Stomach (tissue), 19 donors: Measurements from ENCODE around the gene FBXL17. TPM values are rescaled to one million over a fixed set of nuclear protein-coding genes. Genes with fewer than 3 reads are reported as not detected.

Experiments used
- DNase-seq, 2 donors: peaks; one replicate each; pipeline versions ENCODE4 v3.0.0 to v3.0.0-alpha.2; 2013 to 2019
- H3K27ac ChIP-seq, 5 donors: fragments of 200-600 bp in 4 of 5; sonication (generic) in 4 of 5; one replicate each; pipeline ENCODE4 v1.5.1; 2013 to 2019; ENCODE audit warnings: mild to moderate bottlenecking in 1 of 5, moderate library complexity in 1 of 5
- H3K27me3 ChIP-seq, 3 donors: fragments of 200-600 bp; sonication (generic); one replicate each; pipeline ENCODE4 v1.5.1; 2017 to 2019; ENCODE audit warnings: mixed run types in 1 of 3
- H3K36me3 ChIP-seq, 4 donors: fragments of 200-600 bp; sonication (generic); 1 replicate in 3 of 4; 2 replicates in 1 of 4; pipeline ENCODE4 v1.5.1; 2016 to 2019
- H3K4me1 ChIP-seq, 4 donors: fragments of 200-600 bp; sonication (generic); one replicate each; pipeline ENCODE4 v1.5.1; 2016 to 2019
- H3K4me3 ChIP-seq, 4 donors: fragments of 200-600 bp; sonication (generic) in 3 of 4; one replicate each; pipeline ENCODE4 v1.5.1; 2016 to 2019; ENCODE audit warnings: mild to moderate bottlenecking in 1 of 4
- H3K9me3 ChIP-seq, 4 donors: fragments of 200-600 bp; sonication (generic); one replicate each; pipeline ENCODE4 v1.5.1; 2016 to 2019
- EP300 ChIP-seq: sonication (generic); formaldehyde crosslinking; IDR thresholded peaks from one replicate; pipeline ENCODE4 v1.6.1; 2017; ENCODE audit warnings: antibody characterized with exemption
- POLR2A ChIP-seq, 4 donors: fragments of 450-650 bp; IDR thresholded peaks; one replicate each; pipeline ENCODE4 v1.6.1; 2016; ENCODE audit warnings: antibody characterized with exemption in 4 of 4, control low read depth in 2 of 4, mild to moderate bottlenecking in 1 of 4, moderate library complexity in 1 of 4
- POLR2AphosphoS5 ChIP-seq, 3 donors: sonication (generic); formaldehyde crosslinking; IDR thresholded peaks; one replicate each; pipeline ENCODE4 v1.6.1; 2016; ENCODE audit warnings: antibody characterized with exemption in 3 of 3
- WGBS, 5 donors: extraction: QIAGEN DNeasy Blood & Tissue Kit in 3 of 5; methylation state at CpG; one replicate each; pipeline versions ENCODE4 v1.1.5 to v1.1.7; 2013 to 2018; 5-methylcytosine and 5-hydroxymethylcytosine counted together
- intact Hi-C: fragments of 100-400 bp; cut with DNase I; formaldehyde crosslinking; loops from one replicate; pipeline ENCODE4 v1.15.1; 2023; ENCODE audit warnings: low total_unique reads
- long read RNA-seq, 10 donors: transcript quantifications; one replicate each; lab custom pipeline, GENCODE V29; 2026
- polyA plus RNA-seq, 3 donors: library from polyadenylated mRNA; stranded (reverse); fragments of 200-250 nt; gene quantifications; one replicate each; pipeline ENCODE4 v1.2.3, GENCODE V29; 2013
- total RNA-seq, 5 donors: library from RNA; depleted of rRNA; stranded (reverse); fragments of >200 nt; gene quantifications; one replicate each; pipeline versions ENCODE4 v1.1.0 to v1.2.3, GENCODE V29; 2014 to 2016
- TF ChIP-seq, protein P1 (sequence below), 7 experiments: fragments of 450-650 bp in 4 of 7; fragments of 200-600 bp in 3 of 7; sonication (generic) in 3 of 7; IDR thresholded peaks; one replicate each; pipeline ENCODE4 v1.5.1; 2016 to 2019; ENCODE audit warnings: antibody characterized with exemption in 7 of 7, control low read depth in 2 of 7, mild to moderate bottlenecking in 1 of 7
- donor health status: healthy with polysubstance abuse.
- donor health status: Bipolar disorder and iron deficiency.
- donor health status: healthy.

FBXL17 gene
- total RNA-seq (10 to 100 TPM in 4 of 5 donors, 1 to 10 TPM in 1; 9.4 to 28.0 (median 23.8) TPM), polyA plus RNA-seq (10 to 100 TPM in 1 of 3 donors, 1 to 10 TPM in 2; 3.8 to 10.7 (median 6.1) TPM)
- long read RNA-seq, donor 1, full-length matches to known transcripts, result 1 of 1 reads
- long read RNA-seq, donor 1, partial matches to known transcripts, result 0 of 1 reads
- long read RNA-seq, donor 1, other reads (novel, unspliced or antisense), result 0 of 1 reads
- long read RNA-seq, donor 2, full-length matches to known transcripts, result 5 of 5 reads
- long read RNA-seq, donor 2, partial matches to known transcripts, result 0 of 5 reads
- long read RNA-seq, donor 2, other reads (novel, unspliced or antisense), result 0 of 5 reads
- long read RNA-seq, donor 3, full-length matches to known transcripts, result 4 of 4 reads
- long read RNA-seq, donor 3, partial matches to known transcripts, result 0 of 4 reads
- long read RNA-seq, donor 3, other reads (novel, unspliced or antisense), result 0 of 4 reads
- long read RNA-seq, donor 4, result 0 reads
- long read RNA-seq, donor 5, full-length matches to known transcripts, result 6 of 6 reads
- long read RNA-seq, donor 5, partial matches to known transcripts, result 0 of 6 reads
- long read RNA-seq, donor 5, other reads (novel, unspliced or antisense), result 0 of 6 reads
- long read RNA-seq, donor 6, full-length matches to known transcripts, result 5 of 5 reads
- long read RNA-seq, donor 6, partial matches to known transcripts, result 0 of 5 reads
- long read RNA-seq, donor 6, other reads (novel, unspliced or antisense), result 0 of 5 reads
- long read RNA-seq, donor 7, full-length matches to known transcripts, result 4 of 4 reads
- long read RNA-seq, donor 7, partial matches to known transcripts, result 0 of 4 reads
- long read RNA-seq, donor 7, other reads (novel, unspliced or antisense), result 0 of 4 reads
- long read RNA-seq, donor 8, result 0 reads
- long read RNA-seq, donor 9, full-length matches to known transcripts, result 5 of 5 reads
- long read RNA-seq, donor 9, partial matches to known transcripts, result 0 of 5 reads
- long read RNA-seq, donor 9, other reads (novel, unspliced or antisense), result 0 of 5 reads
- long read RNA-seq, donor 10, result 0 reads

DNA sequence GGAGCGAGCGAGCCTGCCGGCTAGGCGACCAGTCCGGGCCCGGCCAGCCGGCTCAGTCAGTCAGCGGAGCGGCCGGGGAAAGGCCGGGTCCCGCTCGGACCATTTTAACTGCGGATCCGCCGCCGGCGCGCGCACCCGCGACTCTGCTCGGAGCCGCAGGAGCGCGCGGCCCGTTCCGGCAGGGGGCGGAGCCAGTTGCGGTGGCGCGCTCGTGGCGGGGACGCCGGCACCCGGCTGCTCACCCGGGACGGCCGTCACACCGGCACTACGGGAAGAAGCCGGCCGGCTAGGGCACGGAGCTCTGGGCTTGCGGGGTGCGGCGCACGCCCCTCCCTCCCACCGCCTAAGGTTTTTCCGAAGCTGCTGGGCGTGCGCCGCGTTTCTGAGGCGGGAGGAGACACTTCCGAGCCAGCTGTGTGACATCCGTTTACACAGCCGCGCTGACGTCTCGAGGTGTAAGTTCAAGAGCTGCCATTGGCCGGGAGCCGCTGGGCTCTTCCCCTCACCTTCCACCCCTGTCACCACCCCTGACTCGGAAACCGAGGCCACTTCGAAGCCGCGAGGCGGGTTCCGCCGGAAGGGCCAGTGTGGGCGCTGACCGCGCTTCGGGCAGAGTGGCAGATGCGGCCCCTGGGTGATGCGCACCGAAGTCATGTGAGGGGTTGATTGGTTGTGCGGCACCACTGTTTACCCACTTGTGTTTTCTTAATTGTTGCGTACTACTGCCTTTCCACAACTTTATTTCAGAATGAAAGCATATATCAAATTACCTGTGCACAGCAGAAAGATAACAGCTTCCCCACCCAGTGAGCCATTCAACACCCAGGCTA lies at the start of gene FBXL17:
TSS of gene FBXL17 (minus strand) at position 145 of the 830 bp plus-strand sequence.
- intact Hi-C loops, result no loop called here
- H3K36me3 ChIP-seq, result no peaks in the 10 kb centered on the region
- DNase-seq, result peak; percentile 95 to 97
- peak within 1 kb of the TSS; percentile 65 to 91 (median 87) for H3K4me3 ChIP-seq
- peak within 1 kb of the TSS; percentile 97 to 100 (median 99) for H3K27ac ChIP-seq
- 0 to 1% (median 0%) methylated on average over 32 to 82 of the region's 82 CpGs for WGBS, 5 donors
- no peaks in the 10 kb centered on the region for H3K9me3 ChIP-seq
- peaks cover 12 to 33% (median 25%) of the 10 kb centered on the region in 4 donors for H3K4me1 ChIP-seq
- no peaks in the 10 kb centered on the region for H3K27me3 ChIP-seq
- TF ChIP-seq, protein P1, sequence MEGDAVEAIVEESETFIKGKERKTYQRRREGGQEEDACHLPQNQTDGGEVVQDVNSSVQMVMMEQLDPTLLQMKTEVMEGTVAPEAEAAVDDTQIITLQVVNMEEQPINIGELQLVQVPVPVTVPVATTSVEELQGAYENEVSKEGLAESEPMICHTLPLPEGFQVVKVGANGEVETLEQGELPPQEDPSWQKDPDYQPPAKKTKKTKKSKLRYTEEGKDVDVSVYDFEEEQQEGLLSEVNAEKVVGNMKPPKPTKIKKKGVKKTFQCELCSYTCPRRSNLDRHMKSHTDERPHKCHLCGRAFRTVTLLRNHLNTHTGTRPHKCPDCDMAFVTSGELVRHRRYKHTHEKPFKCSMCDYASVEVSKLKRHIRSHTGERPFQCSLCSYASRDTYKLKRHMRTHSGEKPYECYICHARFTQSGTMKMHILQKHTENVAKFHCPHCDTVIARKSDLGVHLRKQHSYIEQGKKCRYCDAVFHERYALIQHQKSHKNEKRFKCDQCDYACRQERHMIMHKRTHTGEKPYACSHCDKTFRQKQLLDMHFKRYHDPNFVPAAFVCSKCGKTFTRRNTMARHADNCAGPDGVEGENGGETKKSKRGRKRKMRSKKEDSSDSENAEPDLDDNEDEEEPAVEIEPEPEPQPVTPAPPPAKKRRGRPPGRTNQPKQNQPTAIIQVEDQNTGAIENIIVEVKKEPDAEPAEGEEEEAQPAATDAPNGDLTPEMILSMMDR (IDR thresholded peaks at IDR 0.05), result peak in 1 of 7 experiments; percentile 42
- TF ChIP-seq POLR2A (IDR thresholded peaks at IDR 0.05) (peak in 1 of 4 donors; percentile 48), EP300 (no peak), POLR2AphosphoS5 (IDR thresholded peaks at IDR 0.05) (peak; percentile 20 to 86 (median 84))

DNA sequence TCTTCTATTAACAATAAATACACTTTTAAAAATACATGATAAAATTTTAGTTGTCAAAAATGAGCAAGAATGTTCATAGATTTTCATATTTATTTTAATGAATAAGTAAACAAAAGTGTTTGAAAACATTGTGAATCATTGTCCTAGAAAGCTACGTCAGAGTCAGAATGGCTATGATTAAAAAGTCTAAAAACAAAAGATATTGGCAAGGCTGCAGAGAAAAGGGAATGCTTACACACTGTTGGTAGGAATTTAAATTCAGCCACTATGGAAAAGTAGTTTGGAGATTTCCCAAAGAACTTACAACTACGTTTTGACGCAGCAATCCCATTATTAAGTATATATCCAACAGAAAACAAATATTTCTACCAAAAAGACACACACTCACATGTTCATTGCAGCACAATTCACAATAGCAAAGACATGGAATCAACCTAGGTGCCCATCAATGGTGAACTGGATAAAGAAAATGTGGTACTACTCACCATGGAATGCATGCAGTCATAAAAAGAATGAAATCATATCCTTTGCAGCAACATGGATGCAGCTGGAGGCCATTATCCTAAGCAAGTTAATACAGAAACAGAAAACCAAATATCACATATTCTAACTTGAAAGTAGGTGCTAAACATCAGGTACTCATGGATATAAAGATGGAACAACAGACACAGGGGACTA lies 49.2 kb upstream of the FBXL17 start:
- no peaks in the 10 kb centered on the region for H3K36me3 ChIP-seq
- no peak overlapping the region for H3K27ac ChIP-seq
- no peak for DNase-seq
- TF ChIP-seq EP300, result no peak
- intact Hi-C loops, result no loop called here
- WGBS, 5 donors, result 55 to 64% (median 61%) methylated on average over 3 of the region's 3 CpGs
- no peaks in the 10 kb centered on the region for H3K27me3 ChIP-seq
- no peaks in the 10 kb centered on the region for H3K9me3 ChIP-seq
- no peak overlapping the region for H3K4me3 ChIP-seq
- no peaks in the 10 kb centered on the region for H3K4me1 ChIP-seq

DNA sequence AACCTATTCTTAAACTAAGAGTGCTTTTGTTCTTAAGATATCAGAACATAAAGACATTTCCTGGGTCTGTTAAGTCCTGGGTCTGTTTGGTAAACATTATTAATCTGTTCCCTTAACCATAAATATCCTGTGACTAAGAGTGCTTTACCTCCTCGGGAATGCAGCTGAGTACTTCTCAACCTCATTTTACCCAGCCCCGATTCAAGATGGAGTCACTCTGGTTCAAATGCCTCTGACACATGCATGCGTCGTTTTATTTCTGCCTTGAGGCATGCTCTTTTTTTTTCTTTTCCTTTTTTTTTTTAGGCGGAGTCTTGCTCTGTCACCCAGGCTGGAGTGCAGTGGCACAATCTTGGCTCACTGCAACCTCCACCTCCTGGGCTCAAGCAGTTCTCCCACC lies 39.8 kb upstream of the FBXL17 start:
- intact Hi-C loops, result no loop called here
- Histone ChIP-seq H3K27ac (no peak overlapping the region), H3K27me3 (peaks cover 0 to 5% (median under 1%) of the 10 kb centered on the region in 3 donors), H3K36me3 (no peaks in the 10 kb centered on the region), H3K4me3 (no peak overlapping the region), H3K9me3 (peaks cover 0 to 8% (median 0%) of the 10 kb centered on the region in 4 donors), H3K4me1 (no peaks in the 10 kb centered on the region)
- no peak for DNase-seq
- WGBS, 5 donors, result 63 to 73% (median 71%) methylated on average over 5 of the region's 5 CpGs
- TF ChIP-seq EP300, result no peak
- no peak for TF ChIP-seq POLR2AphosphoS5 (IDR thresholded peaks at IDR 0.05)
- no peak for TF ChIP-seq POLR2A (IDR thresholded peaks at IDR 0.05)
- TF ChIP-seq, protein P1 (IDR thresholded peaks at IDR 0.05), result no peak

DNA sequence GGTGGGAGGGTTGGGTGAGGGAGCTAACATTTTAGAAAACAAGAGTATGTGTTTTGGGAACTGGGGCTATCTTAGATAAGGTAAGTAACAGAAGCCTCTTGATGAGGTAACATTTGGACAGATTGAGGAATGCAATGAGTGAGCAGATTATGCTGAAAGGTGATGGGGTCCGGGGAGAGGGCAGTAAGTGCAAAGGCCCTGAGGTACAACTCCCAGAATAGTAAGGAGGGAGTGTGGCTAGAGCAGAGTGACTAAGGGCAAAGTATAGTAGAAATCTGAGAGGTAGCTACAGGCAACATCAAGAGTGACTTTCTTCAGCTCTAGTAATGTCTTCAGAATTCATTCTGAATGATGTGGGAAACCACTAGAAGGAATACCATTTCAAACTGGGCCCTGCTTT lies 38.9 kb upstream of the FBXL17 start:
- Histone ChIP-seq H3K36me3 (no peaks in the 10 kb centered on the region), H3K4me1 (no peaks in the 10 kb centered on the region), H3K4me3 (no peak overlapping the region), H3K27ac (no peak overlapping the region), H3K9me3 (peaks cover 0 to 8% (median 0%) of the 10 kb centered on the region in 4 donors), H3K27me3 (peaks cover 0 to 5% (median 2%) of the 10 kb centered on the region in 3 donors)
- 50 to 98% (median 88%) methylated on average over 1 of the region's 1 CpG for WGBS, 5 donors
- DNase-seq, result no peak
- intact Hi-C loops, result no loop called here
- TF ChIP-seq POLR2AphosphoS5 (IDR thresholded peaks at IDR 0.05), result no peak
- no peak for TF ChIP-seq EP300
- TF ChIP-seq, protein P1 (IDR thresholded peaks at IDR 0.05), result no peak
- TF ChIP-seq POLR2A (IDR thresholded peaks at IDR 0.05), result no peak
